HG03457 (cell line): ENCODE data around the gene ZNF385B.
"Not testable (repeated sequence)": the region's sequence is repeated elsewhere in the genome, so short reads cannot be mapped to it uniquely, and the experiment has no call there.

Experiments
- ATAC-seq: cut with Tn5 transposase; IDR thresholded peaks from one replicate; pipeline ENCODE4 v1.9.1; 2021; ENCODE audit warnings: moderate number of reproducible peaks; ENCODE audit not compliant: unreplicated experiment

Gene ZNF385B

DNA sequence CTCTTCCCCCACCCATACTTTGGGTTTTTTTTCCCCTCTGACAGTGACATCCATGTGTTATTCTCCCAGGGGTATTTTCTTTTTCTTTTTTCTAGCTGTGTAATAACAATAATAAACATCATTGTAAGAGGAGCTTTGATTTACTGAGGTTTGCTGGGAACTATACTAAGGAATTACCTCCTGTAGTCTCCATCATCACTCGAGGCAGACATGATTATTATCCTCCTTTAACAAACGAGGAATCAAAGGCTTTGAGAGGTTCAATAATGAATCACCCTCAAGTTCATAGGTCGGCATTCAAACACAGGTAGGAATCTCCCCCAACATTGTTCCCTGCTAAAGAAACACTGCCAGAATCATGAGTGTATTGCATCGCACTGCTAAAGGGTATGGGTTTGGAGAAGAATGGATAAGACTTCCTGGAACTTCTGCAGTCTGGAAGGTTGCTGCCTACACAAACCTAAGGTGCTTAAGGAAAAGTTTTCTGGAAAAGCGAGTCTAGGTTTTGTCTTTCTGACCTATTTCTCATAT lies 336.5 kb downstream of the ZNF385B start:
- ATAC-seq = no peak

GRCh38 chr2:179521944-179522343 lies 339.5 kb downstream of the ZNF385B start:
- no peak for ATAC-seq

- ATAC-seq = no peak
These were observed 342.6 kb downstream of the ZNF385B start for GRCh38 chr2:179518830-179519229.

DNA sequence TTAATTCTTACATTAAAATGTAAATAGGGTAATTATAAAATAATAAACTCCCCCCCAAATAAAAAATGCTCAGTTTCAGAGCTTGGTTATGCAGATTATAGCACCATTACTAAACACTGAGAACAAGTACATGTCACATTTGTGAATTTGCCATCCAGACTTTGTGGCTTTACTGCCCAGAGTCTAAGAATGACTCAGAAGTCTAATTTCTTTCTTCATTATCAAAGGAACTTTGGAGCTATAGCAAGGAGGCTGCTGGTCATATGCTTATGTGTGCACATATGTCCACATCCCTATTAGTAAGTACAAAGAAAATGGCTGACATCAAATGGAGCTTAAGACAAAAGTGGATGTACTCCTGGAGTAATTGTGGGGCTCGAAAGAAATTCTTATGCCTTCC lies 348.2 kb downstream of the ZNF385B start:
- no peak for ATAC-seq

GRCh38 chr2:179512281-179513035 lies 349.0 kb downstream of the ZNF385B start:
- ATAC-seq = no peak

DNA sequence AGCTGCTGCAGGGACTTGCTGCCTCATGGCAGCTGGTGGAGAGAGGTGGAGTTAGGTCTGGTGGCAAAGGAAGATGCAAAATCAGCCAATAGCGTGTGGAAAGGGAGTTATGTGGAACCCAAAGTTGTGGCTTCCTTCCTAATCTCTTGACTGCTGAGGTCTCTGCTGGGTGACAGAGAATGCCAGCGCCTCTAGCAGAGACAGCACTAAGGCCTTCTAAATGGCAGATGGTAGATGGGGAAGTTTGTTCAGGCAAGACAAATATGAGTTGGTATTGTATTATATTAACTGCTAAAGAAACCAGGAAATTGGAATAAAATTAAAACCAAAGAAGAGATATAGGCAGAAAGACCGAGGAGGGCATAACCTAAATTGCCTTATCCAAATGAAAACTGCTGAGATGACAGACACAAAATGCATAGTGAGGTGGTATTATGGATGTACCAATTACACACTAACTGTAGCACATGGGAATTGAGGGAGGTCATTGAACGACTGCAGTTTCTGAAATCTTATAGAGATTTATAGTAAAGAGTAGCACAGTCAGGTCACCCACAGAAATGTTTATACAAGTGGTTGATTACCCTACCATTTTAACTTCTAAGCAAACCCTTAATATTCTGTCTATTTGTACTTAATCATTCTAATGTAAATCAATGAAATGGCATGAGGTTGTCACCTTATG lies 350.2 kb downstream of the ZNF385B start:
- no peak for ATAC-seq

DNA sequence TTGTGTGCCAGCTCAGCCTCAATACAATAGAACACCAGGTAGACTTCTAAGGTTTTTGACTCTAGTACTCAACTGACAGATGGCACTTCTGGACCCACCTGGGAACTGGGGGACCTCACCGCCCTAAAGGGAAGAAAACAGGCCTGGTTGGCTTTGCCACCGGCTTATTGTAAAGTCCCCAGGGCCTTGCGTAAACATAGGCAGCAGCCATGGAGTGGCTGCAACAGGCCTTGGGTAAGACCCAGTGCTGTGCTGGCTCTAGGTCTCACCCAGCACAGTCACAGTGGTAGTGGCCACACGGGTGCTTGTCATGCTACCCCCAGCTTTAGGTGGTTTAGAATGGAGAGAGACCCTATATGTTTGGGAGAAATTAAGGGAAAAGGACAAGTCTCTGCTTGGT lies 366.1 kb downstream of the ZNF385B start:
- no peak for ATAC-seq

- no peak for ATAC-seq
These were observed 372.8 kb downstream of the ZNF385B start for GRCh38 chr2:179488563-179488962.

GRCh38 chr2:179487010-179487731 lies 374.2 kb downstream of the ZNF385B start:
- no peak for ATAC-seq

DNA sequence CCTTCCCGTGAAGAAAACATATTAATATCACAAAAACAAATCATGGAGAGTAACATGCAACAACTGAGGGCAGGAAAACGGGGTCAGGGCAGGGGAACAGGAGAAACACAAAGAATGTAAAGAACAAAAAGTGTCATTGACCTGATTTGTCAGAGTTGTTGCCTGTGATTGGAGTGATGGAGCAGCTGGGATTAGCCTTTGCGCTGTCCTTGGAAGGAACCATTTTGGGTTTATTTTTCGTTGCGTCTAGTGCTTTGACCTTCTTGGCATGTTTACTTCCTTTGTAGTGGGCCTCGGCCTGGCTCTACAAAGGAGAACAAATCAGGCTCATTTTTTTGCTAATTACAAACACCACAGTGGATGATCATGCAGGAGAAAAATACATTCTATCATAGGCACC lies 378.3 kb downstream of the ZNF385B start:
- no peak for ATAC-seq

DNA sequence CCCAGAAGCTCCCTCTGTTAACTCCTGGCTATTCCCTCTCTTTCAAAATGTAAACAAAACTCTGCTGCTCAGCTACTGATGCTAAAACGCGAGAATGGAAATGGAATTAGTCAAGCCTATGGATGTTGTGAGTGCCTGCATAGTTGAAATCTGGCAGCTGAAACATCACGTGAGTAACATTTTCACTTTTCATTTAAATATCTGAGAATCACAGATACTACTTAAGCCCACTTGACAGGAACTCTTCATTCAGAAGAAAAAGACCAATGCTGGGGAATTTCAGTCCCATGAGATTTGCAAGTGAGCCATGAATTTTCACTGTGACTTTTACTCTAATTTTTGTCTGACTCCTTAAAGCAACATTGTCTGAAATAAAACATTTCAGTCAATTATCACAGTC lies 381.5 kb downstream of the ZNF385B start:
- no peak for ATAC-seq

DNA sequence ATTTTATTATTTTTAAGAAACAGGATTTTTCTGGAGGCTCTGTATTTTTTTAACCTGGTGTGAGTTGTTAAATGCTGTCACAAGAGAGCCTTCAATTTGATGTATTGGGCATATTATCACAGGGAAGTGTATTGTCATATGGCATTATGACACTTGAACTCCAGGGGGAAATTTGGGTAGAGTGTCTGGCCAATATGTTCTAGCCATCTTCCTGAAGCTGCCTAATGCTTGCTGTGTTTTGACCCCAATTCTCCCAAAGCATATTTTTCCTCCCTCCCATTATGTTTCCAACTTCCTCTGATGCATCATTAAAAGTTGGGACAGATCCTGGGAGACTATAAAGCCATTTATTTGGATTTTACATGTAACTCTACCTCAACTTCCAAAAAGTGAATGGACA lies 382.6 kb downstream of the ZNF385B start:
- ATAC-seq = no peak

GRCh38 chr2:179470992-179471391 lies 390.4 kb downstream of the ZNF385B start:
- ATAC-seq = no peak

- no peak for ATAC-seq
These were observed 391.3 kb downstream of the ZNF385B start for GRCh38 chr2:179470089-179470488.

DNA sequence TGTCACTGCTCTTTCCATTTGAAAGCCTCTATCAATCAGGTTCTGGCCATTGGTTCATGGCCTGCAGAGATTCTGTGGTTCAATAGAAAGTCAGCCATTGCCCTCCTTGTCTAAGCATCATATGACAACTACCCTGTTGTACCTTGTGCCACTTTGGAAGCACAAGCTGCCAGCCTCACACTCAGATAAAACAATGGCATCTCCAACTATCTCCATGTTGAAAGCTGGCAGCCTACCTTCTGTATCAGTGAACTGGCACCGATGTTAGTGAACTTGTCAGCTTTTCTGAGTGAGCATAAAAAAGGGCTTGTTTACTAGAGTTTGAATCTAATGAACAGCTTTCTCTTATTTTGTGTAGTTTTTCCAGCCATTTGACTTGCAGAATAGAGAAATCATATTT lies 393.5 kb downstream of the ZNF385B start:
- no peak for ATAC-seq

DNA sequence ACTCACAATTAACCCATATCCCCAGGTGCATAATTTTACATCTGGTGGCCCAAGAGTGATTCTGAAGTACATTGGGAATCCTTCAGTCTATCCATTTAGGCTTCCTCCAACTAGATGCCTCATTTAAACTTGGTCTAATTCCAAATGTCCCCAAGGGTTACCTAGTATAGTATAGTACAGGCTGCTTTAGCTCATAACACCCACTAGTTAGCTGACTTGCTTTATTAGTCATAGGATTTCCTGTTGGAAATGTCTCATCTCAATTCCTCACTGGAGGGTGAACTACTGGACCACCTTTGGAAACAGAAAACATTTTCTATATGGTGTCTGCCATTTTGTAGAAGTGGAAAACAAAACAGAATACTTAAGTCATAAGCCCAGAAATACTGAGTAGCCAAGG lies 394.3 kb downstream of the ZNF385B start:
- ATAC-seq = no peak

GRCh38 chr2:179461420-179461819 lies 400.0 kb downstream of the ZNF385B start:
- ATAC-seq = no peak

- no peak for ATAC-seq
These were observed 401.1 kb downstream of the ZNF385B start for GRCh38 chr2:179460181-179460929.

DNA sequence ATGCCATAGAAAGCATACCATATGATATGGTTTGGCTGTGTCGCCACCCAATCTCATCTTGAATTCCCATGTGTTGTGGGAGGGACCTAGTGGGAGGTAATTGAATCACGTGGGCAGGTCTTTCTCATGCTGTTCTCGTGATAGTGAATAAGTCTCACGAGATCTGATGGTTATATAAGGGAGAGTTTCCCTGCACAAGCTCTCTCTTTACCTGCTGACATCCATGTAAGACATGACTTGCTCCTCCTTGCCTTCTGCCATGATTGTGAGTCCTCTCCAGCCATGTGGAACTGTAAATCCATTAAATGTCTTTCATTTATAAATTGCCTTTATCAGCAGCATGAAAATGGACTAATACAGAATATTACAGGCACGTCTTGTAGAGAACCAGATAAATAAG lies 403.3 kb downstream of the ZNF385B start:
- not testable (repeated sequence) for ATAC-seq

DNA sequence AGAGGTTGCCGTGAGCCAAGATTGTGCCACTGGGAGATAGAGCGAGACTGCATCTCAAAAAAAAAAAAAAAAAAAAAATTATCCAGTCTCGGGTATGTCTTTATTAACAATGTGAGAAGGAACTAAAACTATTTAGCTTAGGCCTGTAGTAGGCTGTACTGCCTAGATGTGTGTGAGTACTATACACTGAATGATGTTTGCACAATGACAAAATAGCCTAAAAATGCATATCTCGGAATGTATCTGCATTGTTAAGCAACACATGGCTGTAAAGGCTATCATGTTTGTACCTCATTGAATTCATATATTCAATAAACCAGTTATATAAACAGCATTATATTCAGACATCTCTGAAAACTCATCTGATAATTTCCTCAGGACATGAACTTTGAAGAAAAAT lies 405.6 kb downstream of the ZNF385B start:
- no peak for ATAC-seq

GRCh38 chr2:179455172-179455524 lies 406.3 kb downstream of the ZNF385B start:
- no peak for ATAC-seq
